ENCODE results near the gene SAMD4A.

DNA sequence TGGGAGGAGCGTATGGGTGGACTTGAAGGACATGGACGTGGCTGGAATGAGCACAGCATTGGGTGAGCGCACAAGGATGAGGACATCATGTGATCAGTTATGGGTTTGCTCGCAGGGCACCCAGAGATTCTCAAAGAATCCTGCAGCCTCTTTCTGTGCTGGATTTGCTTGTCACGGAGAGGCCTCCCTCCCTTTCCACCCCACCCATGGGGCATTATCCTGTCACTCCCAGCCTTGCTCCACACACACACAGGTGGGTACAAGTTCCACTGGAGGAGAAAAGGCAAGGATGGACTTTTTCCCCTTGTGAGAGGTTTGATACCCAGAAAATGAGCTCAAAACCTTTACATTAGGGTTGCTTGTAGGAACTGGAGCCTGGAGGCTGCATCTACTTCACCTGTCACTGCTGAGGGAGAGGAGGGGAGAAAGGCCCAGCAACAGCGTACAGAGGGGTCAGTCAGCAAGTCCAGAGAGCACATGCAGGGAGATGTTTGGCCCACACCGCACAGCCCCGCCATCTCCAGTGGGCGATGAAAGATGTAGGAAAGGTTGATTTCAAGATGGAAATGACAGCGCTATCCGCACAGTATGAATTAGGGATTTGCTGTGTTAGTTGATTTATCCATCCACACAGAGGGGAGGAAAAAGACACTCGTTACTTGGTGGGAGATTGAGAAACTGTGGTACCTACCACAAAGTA lies 223.0 kb downstream of the SAMD4A start:
- TF ChIP-seq, protein P1, sequence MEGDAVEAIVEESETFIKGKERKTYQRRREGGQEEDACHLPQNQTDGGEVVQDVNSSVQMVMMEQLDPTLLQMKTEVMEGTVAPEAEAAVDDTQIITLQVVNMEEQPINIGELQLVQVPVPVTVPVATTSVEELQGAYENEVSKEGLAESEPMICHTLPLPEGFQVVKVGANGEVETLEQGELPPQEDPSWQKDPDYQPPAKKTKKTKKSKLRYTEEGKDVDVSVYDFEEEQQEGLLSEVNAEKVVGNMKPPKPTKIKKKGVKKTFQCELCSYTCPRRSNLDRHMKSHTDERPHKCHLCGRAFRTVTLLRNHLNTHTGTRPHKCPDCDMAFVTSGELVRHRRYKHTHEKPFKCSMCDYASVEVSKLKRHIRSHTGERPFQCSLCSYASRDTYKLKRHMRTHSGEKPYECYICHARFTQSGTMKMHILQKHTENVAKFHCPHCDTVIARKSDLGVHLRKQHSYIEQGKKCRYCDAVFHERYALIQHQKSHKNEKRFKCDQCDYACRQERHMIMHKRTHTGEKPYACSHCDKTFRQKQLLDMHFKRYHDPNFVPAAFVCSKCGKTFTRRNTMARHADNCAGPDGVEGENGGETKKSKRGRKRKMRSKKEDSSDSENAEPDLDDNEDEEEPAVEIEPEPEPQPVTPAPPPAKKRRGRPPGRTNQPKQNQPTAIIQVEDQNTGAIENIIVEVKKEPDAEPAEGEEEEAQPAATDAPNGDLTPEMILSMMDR (IDR thresholded peaks at IDR 0.05; ENCODE audit: insufficient read depth, low read length), result no peak
- TF ChIP-seq POLR2AphosphoS5 (IDR thresholded peaks at IDR 0.05; ENCODE audit: low read depth) (no peak), GABPA (IDR thresholded peaks at IDR 0.05; ENCODE audit: low read depth) (no peak), SPI1 (IDR thresholded peaks at IDR 0.05; ENCODE audit: borderline replicate concordance, low read depth) (no peak)
- TF ChIP-seq, protein P2, sequence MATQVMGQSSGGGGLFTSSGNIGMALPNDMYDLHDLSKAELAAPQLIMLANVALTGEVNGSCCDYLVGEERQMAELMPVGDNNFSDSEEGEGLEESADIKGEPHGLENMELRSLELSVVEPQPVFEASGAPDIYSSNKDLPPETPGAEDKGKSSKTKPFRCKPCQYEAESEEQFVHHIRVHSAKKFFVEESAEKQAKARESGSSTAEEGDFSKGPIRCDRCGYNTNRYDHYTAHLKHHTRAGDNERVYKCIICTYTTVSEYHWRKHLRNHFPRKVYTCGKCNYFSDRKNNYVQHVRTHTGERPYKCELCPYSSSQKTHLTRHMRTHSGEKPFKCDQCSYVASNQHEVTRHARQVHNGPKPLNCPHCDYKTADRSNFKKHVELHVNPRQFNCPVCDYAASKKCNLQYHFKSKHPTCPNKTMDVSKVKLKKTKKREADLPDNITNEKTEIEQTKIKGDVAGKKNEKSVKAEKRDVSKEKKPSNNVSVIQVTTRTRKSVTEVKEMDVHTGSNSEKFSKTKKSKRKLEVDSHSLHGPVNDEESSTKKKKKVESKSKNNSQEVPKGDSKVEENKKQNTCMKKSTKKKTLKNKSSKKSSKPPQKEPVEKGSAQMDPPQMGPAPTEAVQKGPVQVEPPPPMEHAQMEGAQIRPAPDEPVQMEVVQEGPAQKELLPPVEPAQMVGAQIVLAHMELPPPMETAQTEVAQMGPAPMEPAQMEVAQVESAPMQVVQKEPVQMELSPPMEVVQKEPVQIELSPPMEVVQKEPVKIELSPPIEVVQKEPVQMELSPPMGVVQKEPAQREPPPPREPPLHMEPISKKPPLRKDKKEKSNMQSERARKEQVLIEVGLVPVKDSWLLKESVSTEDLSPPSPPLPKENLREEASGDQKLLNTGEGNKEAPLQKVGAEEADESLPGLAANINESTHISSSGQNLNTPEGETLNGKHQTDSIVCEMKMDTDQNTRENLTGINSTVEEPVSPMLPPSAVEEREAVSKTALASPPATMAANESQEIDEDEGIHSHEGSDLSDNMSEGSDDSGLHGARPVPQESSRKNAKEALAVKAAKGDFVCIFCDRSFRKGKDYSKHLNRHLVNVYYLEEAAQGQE (IDR thresholded peaks at IDR 0.05; ENCODE audit: insufficient replicate concordance, low read depth), result no peak

Measured in HL-60 (cell line).